Esophagus muscularis mucosa (tissue), 4 donors: ENCODE data around the gene RNF40. TPM values are rescaled to one million over a fixed set of nuclear protein-coding genes. Genes with fewer than 3 reads are reported as not detected.
A peak's percentile ranks its signal among the peaks of the same experiment; 100 is the strongest.

ENCODE experiments used
- DNase-seq: peaks from one replicate; pipeline ENCODE4 v3.0.0-alpha.2; 2017; ENCODE audit errors: extremely low spot score
- H3K27ac ChIP-seq, 4 donors: fragments of 200-600 bp; sonication (generic); replicated peaks in 1 of 4; 1 replicate in 3 of 4; 2 replicates in 1 of 4; pipeline ENCODE4 v1.5.1; 2016 to 2019; ENCODE audit warnings: mild to moderate bottlenecking in 1 of 4
- H3K27me3 ChIP-seq, 4 donors: fragments of 200-600 bp; sonication (generic); one replicate each; pipeline versions ENCODE4 v1.5.1 to v1.6.0; 2016 to 2019
- H3K36me3 ChIP-seq, 4 donors: fragments of 200-600 bp; sonication (generic); one replicate each; pipeline ENCODE4 v1.5.1; 2016 to 2019
- H3K4me1 ChIP-seq, 4 donors: fragments of 200-600 bp; sonication (generic); one replicate each; pipeline ENCODE4 v1.5.1; 2016 to 2019
- H3K4me3 ChIP-seq, 4 donors: fragments of 200-600 bp; sonication (generic); 1 replicate in 2 of 4; 2 replicates in 2 of 4; pipeline ENCODE4 v1.5.1; 2016 to 2019; ENCODE audit warnings: mild to moderate bottlenecking in 4 of 4, moderate library complexity in 1 of 4
- H3K9me3 ChIP-seq, 4 donors: fragments of 200-600 bp; sonication (generic); 1 replicate in 3 of 4; 2 replicates in 1 of 4; pipeline ENCODE4 v1.5.1; 2016 to 2019
- CTCF ChIP-seq, 3 experiments: fragments of 200-600 bp in 2 of 3; fragments of 450-650 bp in 1 of 3; sonication (generic) in 2 of 3; IDR thresholded peaks; one replicate each; pipeline ENCODE4 v1.5.1; 2017 to 2019; ENCODE audit warnings: antibody characterized with exemption in 3 of 3, mild to moderate bottlenecking in 2 of 3, moderate library complexity in 1 of 3
- EP300 ChIP-seq: sonication (generic); formaldehyde crosslinking; IDR thresholded peaks from one replicate; pipeline ENCODE4 v1.6.1; 2017; ENCODE audit warnings: antibody characterized with exemption
- POLR2A ChIP-seq: fragments of 450-650 bp; IDR thresholded peaks from one replicate; pipeline ENCODE4 v1.6.1; 2017; ENCODE audit warnings: antibody characterized with exemption, moderate library complexity, mild to moderate bottlenecking, low read depth
- POLR2AphosphoS5 ChIP-seq, 2 donors: sonication (generic); formaldehyde crosslinking; IDR thresholded peaks; one replicate each; pipeline ENCODE4 v1.6.1; 2017; ENCODE audit warnings: antibody characterized with exemption in 2 of 2
- WGBS: methylation state at CpG from one replicate; pipeline ENCODE4 v1.1.5; 2018; 5-methylcytosine and 5-hydroxymethylcytosine counted together
- intact Hi-C: fragments of 100-400 bp; cut with DNase I; formaldehyde crosslinking; loops from one replicate; pipeline ENCODE4 v1.15.1; 2023
- total RNA-seq, 4 donors: library from RNA; depleted of rRNA; stranded (reverse); fragments of >200 nt; gene quantifications; one replicate each; pipeline versions ENCODE4 v1.1.0 to v1.2.1, GENCODE V29; 2016

Gene RNF40
- total RNA-seq, 4 donors from 2014 or later = 61.9 to 86.9 (median 67.0) TPM

- TF ChIP-seq POLR2A (no peak), POLR2AphosphoS5 (IDR thresholded peaks at IDR 0.05) (no peak), EP300 (no peak), CTCF (IDR thresholded peaks at IDR 0.05) (no peak)
- H3K9me3 ChIP-seq = no peaks in the 10 kb centered on the region
- peaks cover 64 to 78% (median 76%) of the 10 kb centered on the region in 4 donors for H3K36me3 ChIP-seq
- H3K27me3 ChIP-seq = no peaks in the 10 kb centered on the region
- no peak overlapping the region for H3K27ac ChIP-seq
- 90% methylated on average over 17 of the region's 17 CpGs for WGBS
- H3K4me3 ChIP-seq = no peak overlapping the region
- intact Hi-C loops = no loop called here
- DNase-seq = no peak
- peaks cover 22 to 30% (median 25%) of the 10 kb centered on the region in 4 donors for H3K4me1 ChIP-seq
Observed at GRCh38 chr16:30736995-30737793, 24.9 kb upstream of the RNF40 start.

- no peak overlapping the region for H3K27ac ChIP-seq
- H3K4me3 ChIP-seq = no peak overlapping the region
- peaks cover 22 to 35% (median 29%) of the 10 kb centered on the region in 4 donors for H3K4me1 ChIP-seq
- H3K27me3 ChIP-seq = no peaks in the 10 kb centered on the region
- WGBS = 87% methylated on average over 22 of the region's 25 CpGs
- peaks cover 64 to 72% (median 70%) of the 10 kb centered on the region in 4 donors for H3K36me3 ChIP-seq
- no peak for TF ChIP-seq POLR2A
- TF ChIP-seq EP300 = no peak
- no peak for TF ChIP-seq CTCF (IDR thresholded peaks at IDR 0.05)
- TF ChIP-seq POLR2AphosphoS5 (IDR thresholded peaks at IDR 0.05) = no peak
- H3K9me3 ChIP-seq = no peaks in the 10 kb centered on the region
- no peak for DNase-seq
- intact Hi-C loops = no loop called here
Observed at GRCh38 chr16:30737794-30738648, 24.1 kb upstream of the RNF40 start.

DNA sequence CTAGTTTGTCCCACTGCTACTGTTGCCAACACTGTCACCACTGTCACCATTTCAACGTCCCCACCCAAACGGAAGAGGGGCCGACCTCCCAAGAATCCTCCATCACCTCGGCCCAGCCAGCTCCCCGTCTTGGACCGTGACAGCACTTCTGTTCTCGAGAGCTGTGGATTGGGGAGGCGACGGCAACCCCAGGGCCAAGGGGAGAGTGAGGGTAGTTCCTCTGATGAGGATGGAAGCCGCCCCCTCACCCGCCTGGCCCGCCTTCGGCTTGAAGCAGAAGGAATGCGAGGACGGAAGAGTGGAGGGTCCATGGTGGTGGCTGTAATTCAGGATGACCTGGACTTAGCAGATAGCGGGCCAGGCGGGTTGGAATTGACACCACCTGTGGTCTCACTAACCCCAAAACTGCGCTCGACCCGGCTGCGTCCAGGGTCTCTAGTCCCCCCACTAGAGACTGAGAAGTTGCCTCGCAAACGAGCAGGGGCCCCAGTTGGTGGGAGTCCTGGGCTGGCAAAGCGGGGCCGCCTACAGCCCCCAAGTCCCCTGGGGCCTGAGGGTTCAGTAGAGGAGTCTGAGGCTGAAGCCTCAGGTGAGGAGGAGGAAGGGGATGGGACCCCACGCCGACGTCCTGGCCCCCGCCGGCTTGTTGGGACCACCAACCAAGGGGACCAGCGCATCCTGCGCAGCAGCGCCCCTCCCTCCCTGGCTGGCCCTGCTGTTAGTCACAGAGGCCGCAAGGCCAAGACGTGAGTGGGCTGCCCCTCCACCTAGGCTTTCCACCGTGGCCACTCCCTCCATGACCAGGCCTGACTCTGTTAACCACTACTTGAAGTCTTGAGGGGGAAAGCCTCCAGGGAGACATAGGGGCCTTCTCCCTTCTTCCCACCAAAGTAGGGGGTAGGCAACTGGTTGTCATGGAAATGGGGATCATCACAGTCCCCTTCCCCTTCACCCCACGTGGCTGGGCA is 22.9 kb upstream of the RNF40 start:
- Histone ChIP-seq H3K4me1 (peaks cover 22 to 40% (median 29%) of the 10 kb centered on the region in 4 donors), H3K27me3 (no peaks in the 10 kb centered on the region), H3K36me3 (peaks cover 52 to 71% (median 70%) of the 10 kb centered on the region in 4 donors), H3K9me3 (no peaks in the 10 kb centered on the region), H3K4me3 (no peak overlapping the region), H3K27ac (peak overlapping the region; percentile 67 to 77 (median 70))
- WGBS = 83% methylated on average over 27 of the region's 37 CpGs
- intact Hi-C loops = no loop called here
- no peak for TF ChIP-seq POLR2A
- TF ChIP-seq CTCF (IDR thresholded peaks at IDR 0.05) = no peak
- no peak for TF ChIP-seq POLR2AphosphoS5 (IDR thresholded peaks at IDR 0.05)
- no peak for TF ChIP-seq EP300
- no peak for DNase-seq
